Heart right ventricle (tissue), 16 donors: ENCODE data around the gene SKI. TPM values are rescaled to one million over a fixed set of nuclear protein-coding genes. Genes with fewer than 3 reads are reported as not detected.

Experiments used
- ATAC-seq, 8 donors: fragments of 200-7000 bp; cut with Tn5 transposase; one replicate each; pipeline ENCODE4 v1.9.1; 2020; ENCODE audit warnings: mild to moderate bottlenecking in 8 of 8, moderate library complexity in 8 of 8, moderate number of reproducible peaks in 1 of 8
- DNase-seq, 2 donors: peaks; one replicate each; pipeline ENCODE4 v3.0.0-alpha.2; 2020
- H3K27ac ChIP-seq, 10 donors: fragments of 200-600 bp; sonication (generic) in 2 of 10; one replicate each; pipeline versions ENCODE4 v1.5.0 to v1.8.0; 2020 to 2022; ENCODE audit warnings: mild to moderate bottlenecking in 3 of 10
- H3K27me3 ChIP-seq, 7 donors: fragments of 200-600 bp; one replicate each; pipeline ENCODE4 v1.8.0; 2021 to 2022; ENCODE audit warnings: mild to moderate bottlenecking in 2 of 7
- H3K36me3 ChIP-seq, 9 donors: fragments of 200-600 bp; sonication (generic) in 1 of 9; one replicate each; pipeline versions ENCODE4 v1.5.0 to v1.8.0; 2020 to 2022; ENCODE audit warnings: mild to moderate bottlenecking in 2 of 9
- H3K4me1 ChIP-seq, 9 donors: fragments of 200-600 bp; sonication (generic) in 1 of 9; one replicate each; pipeline versions ENCODE4 v1.5.0 to v1.8.0; 2020 to 2022; ENCODE audit warnings: mild to moderate bottlenecking in 4 of 9
- H3K4me3 ChIP-seq, 10 donors: fragments of 200-600 bp; sonication (generic) in 2 of 10; one replicate each; pipeline versions ENCODE4 v1.5.0 to v1.8.0; 2020 to 2022; ENCODE audit warnings: mild to moderate bottlenecking in 7 of 10, moderate library complexity in 2 of 10
- H3K9me3 ChIP-seq, 11 donors: fragments of 200-600 bp in 10 of 11; sonication (generic) in 2 of 11; one replicate each; pipeline versions ENCODE4 v1.5.0 to v1.8.0; 2013 to 2022; ENCODE audit warnings: mild to moderate bottlenecking in 2 of 11, control low read depth in 1 of 11, moderate library complexity in 1 of 11
- WGBS, 2 donors: extraction: QIAGEN DNeasy Blood & Tissue Kit; methylation state at CpG; one replicate each; pipeline ENCODE4 v1.1.7; 2013; ENCODE audit warnings: inconsistent platforms in 1 of 2; 5-methylcytosine and 5-hydroxymethylcytosine counted together
- intact Hi-C, 10 donors: fragments of 100-400 bp; cut with DNase I; formaldehyde crosslinking; loops; one replicate each; pipeline versions ENCODE4 v1.11.1 to v1.14.2; 2022
- polyA plus RNA-seq, 2 donors: library from polyadenylated mRNA; stranded (reverse); fragments of 200-250 nt; gene quantifications; one replicate each; pipeline ENCODE4 v1.2.3, GENCODE V29; 2013
- total RNA-seq, 10 donors: library from RNA; stranded (reverse); fragmentation: NEBNext Ultra II Directional in 3 of 10; extraction: Animal tissue kit (Norgen Biotek cat#: 25700) in 3 of 10; gene quantifications; one replicate each; pipeline versions ENCODE4 v1.2.1 to v1.2.4, GENCODE V29; 2021 to 2023
- TF ChIP-seq, protein P1 (sequence below), 9 donors: fragments of 200-600 bp; sonication (generic) in 2 of 9; IDR thresholded peaks; one replicate each; pipeline versions ENCODE4 v1.5.0 to v1.8.0; 2021 to 2022; ENCODE audit warnings: antibody characterized with exemption in 9 of 9, mild to moderate bottlenecking in 5 of 9, moderate library complexity in 1 of 9
- donor health status: Arrhythmogenic right ventricular cardiomyopathy.
- donor health status: ischemic (EF 13 %, LVEDD 7.1; RV severe dilation, severe dysfunction).
- donor health status: healthy with polysubstance abuse.
- donor health status: DM: no; HTN: yes; CAD: no.
- donor health status: DM: no; HTN: no; CAD: no.
- donor health status: ischemic (EF 25% LVEDD 6.9; RV normal size, moderate dysfunction).
- donor health status: ischemic (EF 25% LVEDD 5.7; RV mildly dilated, moderate dysfunction).
- donor health status: healthy.
- donor health status: DM: yes; HTN: yes; CAD: no.
- donor health status: Ischemic cardiomyopathy.
- donor health status: ischemic (EF 35%, LVEDD 5.7; RV mildly dilated, moderate dysfunction).
- donor health status: nonischemic (EF 11% LVEDD 7.7; RV severe dilation, severe dysfunction).
- donor health status: DM: yes; HTN: yes; CAD: no.
- donor health status: PGD.
- donor health status: ischemic (EF 29% LVEDD 5.4; RV normal size, mild dysfunction).
- donor health status: nonischemic (EF 23%, LVEDD 6.1; RV moderate dilation, normal function).

The SKI gene
- total and polyA plus RNA-seq, 12 donors = 13.8 to 50.9 (median 35.6) TPM

DNA sequence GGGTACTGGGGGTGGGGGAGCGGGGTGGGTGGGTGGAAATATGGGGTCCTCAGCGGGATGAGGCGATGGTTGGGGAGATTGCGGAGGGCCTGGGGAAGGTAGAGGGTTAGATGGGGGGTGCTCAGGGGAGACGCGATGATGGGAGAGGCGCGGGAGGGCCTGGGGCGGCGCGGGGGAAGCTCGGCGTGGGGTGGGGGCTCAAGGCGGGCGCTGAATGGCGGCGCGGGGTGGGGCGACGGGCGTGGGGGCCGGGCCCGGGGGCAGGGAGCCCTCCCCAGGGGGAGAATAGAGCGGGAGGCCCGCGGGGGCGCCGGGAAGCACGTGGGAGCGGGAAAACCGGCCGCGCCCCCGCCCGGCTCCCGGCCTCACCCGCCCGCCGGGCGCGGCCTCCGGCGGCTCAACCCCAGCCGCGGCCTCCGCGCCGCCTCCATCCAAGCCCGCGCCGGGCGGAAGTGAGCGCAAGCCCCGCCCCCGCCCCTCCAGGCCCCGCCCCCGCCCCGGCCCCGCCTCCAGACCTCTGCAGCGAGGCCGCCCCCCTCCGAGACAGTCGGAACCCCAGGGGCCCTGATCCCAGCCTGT lies 33.7 kb upstream of the SKI start, which contains the start of gene FAAP20:
FAAP20 (minus strand) TSS at position 454 of the 579 bp plus-strand sequence; CDS start at position 431, 23 bp downstream.
- 2 to 5% methylated on average over 27 to 52 of the region's 63 CpGs for WGBS, 2 donors
- DNase-seq (peak in 1 of 2 donors; percentile 76), ATAC-seq (peak; percentile 35 to 70 (median 54))
- Histone ChIP-seq H3K27ac (peak within 1 kb of the TSS; percentile 90 to 98 (median 94)), H3K36me3 (no peaks in the 10 kb centered on the region), H3K4me3 (peak within 1 kb of the TSS; percentile 47 to 78 (median 70)), H3K4me1 (peaks cover 32 to 69% (median 62%) of the 10 kb centered on the region in 9 donors), H3K9me3 (no peaks in the 10 kb centered on the region), H3K27me3 (no peaks in the 10 kb centered on the region)
- intact Hi-C loops = loop anchor here in 8 of 10 donors (2.0 to 10.0 kb wide), 6 partner anchors 120 to 450 kb away; no protein-coding TSS in a partner anchor
- TF ChIP-seq, protein P1, sequence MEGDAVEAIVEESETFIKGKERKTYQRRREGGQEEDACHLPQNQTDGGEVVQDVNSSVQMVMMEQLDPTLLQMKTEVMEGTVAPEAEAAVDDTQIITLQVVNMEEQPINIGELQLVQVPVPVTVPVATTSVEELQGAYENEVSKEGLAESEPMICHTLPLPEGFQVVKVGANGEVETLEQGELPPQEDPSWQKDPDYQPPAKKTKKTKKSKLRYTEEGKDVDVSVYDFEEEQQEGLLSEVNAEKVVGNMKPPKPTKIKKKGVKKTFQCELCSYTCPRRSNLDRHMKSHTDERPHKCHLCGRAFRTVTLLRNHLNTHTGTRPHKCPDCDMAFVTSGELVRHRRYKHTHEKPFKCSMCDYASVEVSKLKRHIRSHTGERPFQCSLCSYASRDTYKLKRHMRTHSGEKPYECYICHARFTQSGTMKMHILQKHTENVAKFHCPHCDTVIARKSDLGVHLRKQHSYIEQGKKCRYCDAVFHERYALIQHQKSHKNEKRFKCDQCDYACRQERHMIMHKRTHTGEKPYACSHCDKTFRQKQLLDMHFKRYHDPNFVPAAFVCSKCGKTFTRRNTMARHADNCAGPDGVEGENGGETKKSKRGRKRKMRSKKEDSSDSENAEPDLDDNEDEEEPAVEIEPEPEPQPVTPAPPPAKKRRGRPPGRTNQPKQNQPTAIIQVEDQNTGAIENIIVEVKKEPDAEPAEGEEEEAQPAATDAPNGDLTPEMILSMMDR (IDR thresholded peaks at IDR 0.05) = no peak

- Histone ChIP-seq H3K4me3 (peak overlapping the region; percentile 47 to 78 (median 70)), H3K27me3 (no peaks in the 10 kb centered on the region), H3K36me3 (no peaks in the 10 kb centered on the region), H3K9me3 (no peaks in the 10 kb centered on the region), H3K27ac (peak overlapping the region; percentile 90 to 98 (median 94)), H3K4me1 (peaks cover 36 to 71% (median 65%) of the 10 kb centered on the region in 9 donors)
- WGBS, 2 donors = 2 to 3% methylated on average over 33 to 35 of the region's 35 CpGs
- peak; percentile 77 to 86 (median 82) for ATAC-seq
- TF ChIP-seq, protein P1 (IDR thresholded peaks at IDR 0.05) = peak; percentile 91 to 98 (median 95)
- DNase-seq = peak; percentile 92
- intact Hi-C loops = loop anchor here (1.0 to 10.0 kb wide), 12 partner anchors 37 to 450 kb away; partner anchors contain the start of gene PANK4 (in 1 of the 10)
These were observed 33.0 kb upstream of the SKI start for GRCh38 chr1:2194898-2195673.

GRCh38 chr1:2195785-2196184 lies 32.3 kb upstream of the SKI start:
- Histone ChIP-seq H3K4me1 (peaks cover 32 to 71% (median 65%) of the 10 kb centered on the region in 9 donors), H3K27me3 (no peaks in the 10 kb centered on the region), H3K36me3 (no peaks in the 10 kb centered on the region), H3K9me3 (no peaks in the 10 kb centered on the region), H3K4me3 (peak overlapping the region in 2 of 10 donors; percentile 77 to 78), H3K27ac (peak overlapping the region; percentile 90 to 98 (median 94))
- no peak for DNase-seq
- no peak for ATAC-seq
- TF ChIP-seq, protein P1 (IDR thresholded peaks at IDR 0.05) = no peak
- 70 to 73% methylated on average over 10 to 11 of the region's 11 CpGs for WGBS, 2 donors
- intact Hi-C loops = loop anchor here (1.0 to 10.0 kb wide), 11 partner anchors 37 to 449 kb away; partner anchors contain the start of gene PANK4 (in 1 of the 10)
